HG02973 (cell line): Measurements from ENCODE around the gene SHC3.

Experiments
- ATAC-seq: cut with Tn5 transposase; IDR thresholded peaks from one replicate; pipeline ENCODE4 v1.9.1; 2021; ENCODE audit warnings: moderate library complexity; ENCODE audit not compliant: unreplicated experiment

SHC3 gene

DNA sequence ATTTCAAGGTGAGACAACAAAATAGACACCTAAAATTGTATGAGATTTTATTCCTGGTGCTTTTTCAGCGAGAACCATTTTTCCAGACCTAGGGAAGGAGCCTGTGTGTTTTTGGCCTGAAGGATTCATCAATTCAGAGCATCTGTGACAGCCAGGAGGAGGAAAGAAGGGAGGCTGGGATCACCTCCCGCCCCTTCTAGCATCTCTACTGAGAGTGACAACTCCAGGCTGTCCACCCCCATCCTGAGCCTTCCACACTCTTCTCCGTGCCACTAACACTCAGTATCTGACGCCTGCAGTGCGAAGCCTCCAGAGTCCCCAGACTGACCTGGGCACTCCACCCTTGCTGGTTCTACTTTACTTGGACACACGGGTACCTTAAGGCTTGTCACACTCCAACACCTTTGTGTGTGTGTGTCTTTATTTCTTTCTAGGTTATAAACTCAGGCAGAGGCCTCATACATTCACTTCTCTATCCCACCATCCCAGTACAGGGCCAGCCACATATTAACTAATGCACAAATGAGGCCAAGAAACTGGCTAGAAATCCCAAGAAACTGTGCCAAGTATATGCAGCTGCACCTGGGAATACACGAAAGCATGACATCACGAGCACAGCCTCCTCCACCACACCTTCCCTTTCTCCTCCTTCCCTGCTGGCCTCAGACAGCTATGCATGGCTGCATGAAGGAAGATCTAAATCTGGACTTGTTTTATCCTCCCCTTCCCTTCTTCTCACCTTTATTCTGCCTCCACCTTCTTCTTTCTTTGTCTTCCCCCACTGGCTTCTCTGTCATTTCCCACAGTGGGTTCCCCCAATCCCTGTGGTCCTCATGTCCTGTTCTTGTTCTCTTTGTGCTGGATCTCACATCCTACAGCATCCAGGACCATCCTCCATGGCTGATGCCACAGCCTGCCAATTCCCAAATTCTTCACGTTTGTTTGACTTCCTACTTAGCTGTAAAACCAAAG lies 171.3 kb downstream of the SHC3 start:
- ATAC-seq = no peak

DNA sequence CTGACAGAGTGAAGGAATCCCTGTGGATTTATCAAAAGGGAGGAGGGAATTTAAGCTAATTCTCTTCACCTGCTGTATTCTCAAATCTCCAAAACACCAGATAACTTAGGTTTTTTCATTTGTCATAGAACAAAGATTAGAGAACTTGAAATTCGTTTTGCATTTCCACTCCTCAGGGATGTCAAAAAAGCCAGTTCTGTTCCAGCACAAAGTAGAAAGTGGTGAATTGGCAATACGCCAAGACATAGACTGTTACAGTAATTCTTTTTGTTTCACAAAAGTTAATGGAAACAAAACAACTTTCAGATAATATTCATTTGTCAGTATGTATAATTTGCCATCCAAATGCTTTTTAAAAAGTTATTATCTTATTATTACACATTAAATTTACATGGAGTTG lies 172.4 kb downstream of the SHC3 start:
- no peak for ATAC-seq

DNA sequence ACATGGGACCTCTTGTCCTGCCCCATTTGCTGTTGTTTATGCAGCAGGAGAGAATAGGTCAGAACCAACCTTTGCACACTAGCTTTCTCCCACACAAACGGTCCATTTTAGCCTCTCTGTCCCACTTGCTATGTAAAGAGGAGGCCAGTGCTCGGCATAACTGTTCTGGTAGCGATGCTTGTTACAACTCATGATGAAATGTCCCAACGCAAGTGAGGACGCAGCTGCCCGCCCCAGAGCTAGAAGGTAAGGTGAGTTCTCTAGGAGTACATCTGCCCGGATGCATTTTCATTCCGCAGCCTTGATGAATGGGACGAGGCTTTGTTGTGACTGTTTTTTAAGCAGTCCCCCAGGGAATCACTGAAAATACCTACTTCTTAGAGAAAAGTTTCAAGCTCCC lies 173.3 kb downstream of the SHC3 start:
- ATAC-seq = no peak

DNA sequence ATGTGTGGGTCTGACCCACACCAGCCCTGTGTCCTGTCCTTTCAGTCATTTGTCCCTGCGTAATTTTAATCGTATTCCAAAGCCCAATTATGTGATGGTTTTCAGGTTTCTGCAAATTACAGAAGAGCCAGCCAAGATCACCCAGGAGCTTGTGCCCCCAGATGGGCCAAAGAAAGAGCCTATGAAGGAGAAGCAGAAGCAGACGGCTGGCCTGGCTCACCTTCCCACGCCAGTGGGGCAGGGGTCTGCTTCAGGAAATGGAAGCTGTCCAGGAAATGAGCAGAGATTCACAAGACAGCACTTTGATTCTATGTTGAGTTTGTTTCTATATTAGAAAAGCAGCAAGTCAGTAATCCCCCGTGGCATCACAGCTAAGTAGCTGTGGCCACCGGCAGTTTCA lies 175.6 kb downstream of the SHC3 start:
- ATAC-seq = no peak

DNA sequence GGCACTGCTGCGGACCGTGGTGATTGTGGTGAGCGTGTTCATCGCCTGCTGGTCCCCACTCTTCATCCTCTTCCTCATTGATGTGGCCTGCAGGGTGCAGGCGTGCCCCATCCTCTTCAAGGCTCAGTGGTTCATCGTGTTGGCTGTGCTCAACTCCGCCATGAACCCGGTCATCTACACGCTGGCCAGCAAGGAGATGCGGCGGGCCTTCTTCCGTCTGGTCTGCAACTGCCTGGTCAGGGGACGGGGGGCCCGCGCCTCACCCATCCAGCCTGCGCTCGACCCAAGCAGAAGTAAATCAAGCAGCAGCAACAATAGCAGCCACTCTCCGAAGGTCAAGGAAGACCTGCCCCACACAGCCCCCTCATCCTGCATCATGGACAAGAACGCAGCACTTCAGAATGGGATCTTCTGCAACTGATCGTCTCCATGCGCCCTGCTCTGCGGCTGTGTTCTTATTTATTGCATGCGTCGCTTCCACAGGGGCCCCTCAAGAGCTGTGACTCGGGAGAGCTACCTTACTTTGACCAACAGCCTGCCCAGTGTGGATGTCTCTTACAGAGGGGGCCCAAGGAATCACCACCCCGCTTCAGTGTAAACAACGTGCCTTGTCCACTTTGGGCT lies 176.6 kb downstream of the SHC3 start:
- ATAC-seq = no peak

- ATAC-seq = peak; percentile 76
Measured at GRCh38 chr9:89000973-89001916, 177.4 kb downstream of the SHC3 start.

DNA sequence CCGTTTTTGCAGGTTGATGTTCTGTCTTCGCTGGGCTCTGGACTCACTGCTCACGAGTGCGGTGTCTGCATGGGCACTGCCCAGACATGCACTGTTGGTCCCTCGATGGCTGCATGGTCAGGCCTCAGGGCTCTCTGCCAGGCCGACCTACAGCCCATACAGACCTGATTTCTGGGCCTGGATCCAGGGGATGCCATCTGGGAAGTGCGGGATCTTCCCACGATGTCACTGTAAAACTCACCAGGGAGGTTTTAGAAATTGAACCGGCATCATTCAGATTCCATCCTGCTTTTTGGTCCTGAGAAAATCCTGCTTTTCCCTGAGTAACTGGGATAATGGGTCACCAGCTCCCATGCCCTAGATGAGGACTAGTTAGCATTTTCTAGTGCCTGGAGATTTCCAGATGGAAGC lies 178.2 kb downstream of the SHC3 start:
- ATAC-seq = no peak

DNA sequence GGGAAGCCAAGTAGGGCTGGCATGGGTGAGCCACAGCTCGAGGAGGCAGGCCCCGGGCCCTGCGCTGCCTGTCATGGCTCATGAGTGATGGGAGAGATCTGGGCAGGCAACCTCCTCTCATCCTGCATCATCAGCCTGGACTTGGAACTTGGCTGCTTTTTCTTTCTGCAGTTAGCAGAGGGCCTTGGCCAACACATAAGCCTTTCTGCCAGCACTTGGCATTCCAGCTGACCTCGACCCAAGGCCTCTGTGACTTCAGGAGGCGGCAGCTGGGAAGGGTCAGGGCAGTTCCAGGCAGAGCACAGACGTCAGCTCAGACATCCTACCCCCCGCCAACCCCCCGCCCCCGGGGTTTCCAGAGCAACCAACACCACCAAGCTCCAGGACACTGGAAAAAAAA lies 179.7 kb downstream of the SHC3 start:
- ATAC-seq = no peak

- no peak for ATAC-seq
Measured at GRCh38 chr9:88998503-88998902, 180.1 kb downstream of the SHC3 start.

DNA sequence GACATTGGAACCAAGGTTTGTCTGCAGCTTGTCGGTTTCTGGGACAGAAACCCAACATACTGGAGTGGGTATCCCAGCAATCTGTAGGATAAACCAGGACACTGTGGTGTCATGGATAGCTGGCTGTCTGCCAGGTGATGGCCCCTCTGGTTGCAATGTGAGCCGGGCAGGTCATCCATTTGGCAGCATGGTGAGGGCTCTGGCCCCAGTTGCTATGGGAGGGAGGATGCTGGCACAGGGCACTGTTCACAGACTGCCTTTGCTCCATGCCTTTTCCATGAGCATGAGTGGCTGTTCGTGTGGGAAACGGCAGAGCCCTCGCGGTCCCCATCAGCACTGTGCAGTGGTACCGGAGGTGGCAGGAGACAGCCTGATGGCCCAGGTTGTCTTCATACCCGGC lies 181.0 kb downstream of the SHC3 start:
- ATAC-seq = no peak

DNA sequence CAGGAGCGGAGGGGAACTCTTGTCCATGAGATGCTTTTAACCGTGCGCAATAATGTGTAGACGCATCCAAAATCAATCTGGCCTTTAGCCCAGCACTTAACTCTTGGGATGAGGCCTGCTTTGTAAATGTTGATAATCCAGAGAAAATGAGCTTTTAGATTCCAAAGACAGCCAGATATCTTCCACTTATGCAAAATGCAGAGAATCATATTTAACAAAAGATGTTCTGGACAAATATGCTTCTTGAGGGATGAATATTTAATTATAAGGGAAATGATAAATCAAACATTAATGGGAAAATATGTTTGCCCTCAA lies 181.7 kb downstream of the SHC3 start:
- ATAC-seq = no peak

DNA sequence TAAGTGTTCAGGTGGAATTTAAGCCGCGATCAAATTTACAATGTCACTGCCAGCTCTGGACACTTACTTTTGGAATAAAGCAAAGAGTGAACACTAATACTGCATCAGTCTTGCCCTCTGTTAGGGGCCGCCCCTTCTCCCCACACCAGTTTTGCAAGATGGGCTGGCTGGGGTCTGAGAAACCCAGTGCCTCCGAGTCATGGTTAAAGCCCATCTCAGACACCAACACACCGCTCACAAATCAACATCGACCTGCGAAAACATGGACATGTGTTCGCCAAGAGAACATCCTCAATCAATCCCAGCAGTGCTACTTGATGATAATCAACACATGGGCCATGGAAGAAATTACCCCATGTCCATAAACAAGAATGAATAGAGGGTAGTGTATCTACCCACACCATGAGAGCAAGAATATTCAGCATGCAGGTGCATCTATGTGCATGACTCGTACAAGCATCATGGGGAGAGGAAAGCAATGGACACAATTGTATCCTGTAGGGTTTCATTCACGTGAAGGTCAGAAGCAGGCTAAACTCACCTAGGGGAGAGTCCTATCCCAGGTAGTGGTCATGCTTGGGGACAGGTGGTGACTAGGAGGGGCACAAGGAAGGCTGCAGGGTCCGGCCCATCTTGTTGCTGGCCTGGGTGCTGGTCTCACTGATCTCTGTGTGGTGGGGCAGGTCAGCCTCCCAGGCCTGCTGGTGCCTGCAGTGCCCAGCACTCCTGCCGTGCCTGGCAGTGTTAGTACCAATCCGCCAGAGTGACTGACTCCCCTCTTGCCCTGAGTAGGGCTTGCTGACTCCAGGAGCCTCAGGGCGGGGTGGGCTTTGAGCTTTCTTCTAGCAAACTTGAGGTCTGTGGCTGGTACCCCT lies 182.3 kb downstream of the SHC3 start:
- ATAC-seq = no peak

- ATAC-seq = no peak
Measured at GRCh38 chr9:88995627-88996026, 183.0 kb downstream of the SHC3 start.

- ATAC-seq = no peak
Measured at GRCh38 chr9:88995200-88995577, 183.4 kb downstream of the SHC3 start.

DNA sequence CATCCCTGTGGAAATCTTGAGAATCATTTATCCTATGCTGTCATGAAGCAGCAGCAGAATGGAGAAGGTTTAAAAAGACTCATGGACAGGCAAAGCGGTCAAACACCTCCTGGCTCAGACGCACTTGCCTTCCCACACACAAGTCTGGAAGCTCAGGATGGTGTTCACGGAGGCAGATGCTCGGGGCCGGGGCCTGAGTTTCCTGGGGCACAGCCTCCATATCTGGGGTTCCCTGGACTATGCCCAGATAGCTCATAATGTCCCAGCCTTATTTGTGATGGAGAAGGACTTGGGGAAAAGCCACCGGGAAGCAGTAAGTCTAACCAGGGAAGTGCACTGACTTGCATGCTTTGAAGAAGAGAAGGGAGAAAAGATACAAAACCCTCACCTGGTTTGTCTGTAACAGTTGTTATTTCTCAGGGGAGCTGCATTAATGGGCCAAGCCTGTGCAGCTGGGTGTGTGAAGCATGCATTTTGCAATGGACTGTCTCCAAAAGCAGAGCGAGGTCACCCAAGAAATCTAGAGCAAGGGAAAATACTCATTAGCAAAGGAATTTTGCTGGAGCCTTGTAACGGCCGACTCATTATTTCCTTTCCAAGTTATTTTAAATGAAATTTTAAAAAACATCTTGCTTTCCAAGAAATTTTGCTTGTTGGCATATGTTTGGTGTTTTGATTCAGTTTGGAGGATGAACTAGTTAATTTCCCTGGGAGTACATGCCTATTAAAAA lies 184.0 kb downstream of the SHC3 start:
- no peak for ATAC-seq

DNA sequence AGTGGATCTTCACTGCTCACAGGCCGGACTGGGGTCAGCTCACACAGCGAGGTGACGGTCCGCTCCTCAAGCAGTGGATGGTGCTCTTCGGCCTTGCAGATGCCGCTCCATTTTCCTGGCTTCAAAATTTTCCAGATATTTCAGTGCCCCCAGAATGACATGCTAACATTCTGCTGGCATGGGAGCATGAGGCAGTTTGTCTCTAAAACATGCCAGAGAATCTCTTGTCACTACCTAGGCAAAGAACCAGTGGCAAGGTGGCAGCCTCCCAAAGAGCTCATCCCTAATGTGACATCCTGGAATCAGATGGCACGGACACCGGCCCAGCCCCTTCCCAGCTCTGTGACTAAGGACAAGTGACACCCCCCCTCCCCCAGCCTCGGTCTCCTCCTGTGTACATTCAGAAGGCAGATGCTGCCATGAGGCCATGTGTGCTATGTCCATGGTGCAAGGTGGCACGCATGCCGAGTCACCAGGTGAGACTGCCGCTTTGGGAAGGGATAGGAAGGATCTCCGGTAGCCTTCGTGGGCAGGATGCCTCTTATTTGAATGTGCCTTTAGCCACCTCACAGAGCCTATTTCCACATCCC lies 184.7 kb downstream of the SHC3 start:
- ATAC-seq = no peak

DNA sequence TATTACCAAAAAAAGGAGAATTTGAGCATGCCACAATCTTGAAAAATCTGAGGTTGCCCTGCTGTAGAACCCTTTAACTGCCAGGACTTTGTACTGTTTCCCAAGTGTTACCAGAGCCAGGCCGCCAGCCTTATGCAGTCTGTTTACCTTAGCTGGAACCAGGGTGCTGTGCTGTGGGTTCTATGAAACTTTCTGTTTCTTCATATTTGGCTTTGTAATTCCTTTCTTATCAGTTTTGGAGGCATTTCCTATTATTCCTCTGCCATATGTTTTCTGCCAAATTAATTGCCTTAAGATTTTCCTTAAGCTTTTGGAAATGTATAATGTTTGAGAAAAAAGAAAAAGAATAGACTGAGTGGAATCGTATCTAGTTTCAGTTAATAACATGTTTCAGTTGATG lies 185.3 kb downstream of the SHC3 start:
- ATAC-seq = no peak

- no peak for ATAC-seq
Measured at GRCh38 chr9:88992556-88992955, 186.1 kb downstream of the SHC3 start.
